GM12878 (cell line): ENCODE data around the gene SYNM. TPM values are rescaled to one million over a fixed set of nuclear protein-coding genes. Genes with fewer than 3 reads are reported as not detected.

Experiments used
- ATAC-seq: fragments of 200-7000 bp; cut with Tn5 transposase; 3 replicates; pipeline ENCODE4 v1.9.1; 2020; ENCODE audit warnings: mild to moderate bottlenecking, moderate library complexity
- BruUV-seq: library from RNA; stranded (reverse); fragments of 400-500 nt; replicated peaks from 2 replicates; lab custom pipeline; 2021; lab: Mats Ljungman, UMichigan
- CTCF ChIA-PET: fragments of 300-600 bp; sonication (Branson Sonifier 250); formaldehyde crosslinking; extraction: SDS; loops from one replicate; lab custom pipeline; 2021; ENCODE audit warnings: inconsistent platforms; lab: Yijun Ruan, JAX
- POLR2A ChIA-PET: fragments of 350-600 bp; formaldehyde crosslinking; extraction: SDS; loops from one replicate; lab custom pipeline; 2021; ENCODE audit warnings: inconsistent platforms; lab: Charles Lee
- RAD21 ChIA-PET: fragments of 300-600 bp; sonication (Branson Sonifier 250); formaldehyde crosslinking; loops from one replicate; lab custom pipeline; 2023; ENCODE audit warnings: antibody characterized with exemption; ENCODE audit not compliant: unreplicated experiment; lab: Charles Lee
- SMC1A ChIA-PET: fragments of 300-600 bp; sonication (Branson Sonifier 250); formaldehyde crosslinking; loops from one replicate; lab custom pipeline; 2023; ENCODE audit not compliant: unreplicated experiment, uncharacterized antibody; lab: Charles Lee
- DNase-seq: peaks from one replicate; pipeline ENCODE4 v3.0.0-alpha.2; 2011; ENCODE audit warnings: low read depth, low spot score
- FAIRE-seq: peaks from 3 replicates; lab custom pipeline; 2011; peaks lifted over from hg19 to GRCh38; lab: Jason Lieb, UNC
- H2AFZ ChIP-seq: 2 replicates; pipeline ENCODE4 v1.6.0; 2011; ENCODE audit warnings: low read depth, low read length, control low read depth; ENCODE audit not compliant: control insufficient read depth
- H3K27ac ChIP-seq: 2 replicates; pipeline ENCODE4 v1.5.1; 2011; ENCODE audit warnings: control low read depth; ENCODE audit not compliant: control insufficient read depth, insufficient read depth
- H3K27me3 ChIP-seq, 2 experiments: replicated peaks in 1 of 2; 2 replicates each; pipeline versions ENCODE4 v1.6.0 to v1.6.1; 2011; ENCODE audit warnings: low read length in 1 of 2; ENCODE audit not compliant: control insufficient read depth in 2 of 2, insufficient read depth in 2 of 2
- H3K36me3 ChIP-seq, 2 experiments: 2 replicates each; pipeline ENCODE4 v1.5.1; 2011; ENCODE audit warnings: low read length in 1 of 2; ENCODE audit not compliant: control insufficient read depth in 2 of 2, insufficient read depth in 2 of 2
- H3K4me1 ChIP-seq: 2 replicates; pipeline ENCODE4 v1.6.1; 2011; ENCODE audit warnings: mild to moderate bottlenecking, low read length, moderate library complexity, mixed read lengths; ENCODE audit not compliant: control insufficient read depth, insufficient read depth
- H3K4me2 ChIP-seq: 2 replicates; pipeline ENCODE4 v1.6.0; 2011; ENCODE audit warnings: control low read depth; ENCODE audit not compliant: control insufficient read depth, insufficient read depth
- H3K4me3 ChIP-seq: fragments of 200-600 bp; sonication (generic); 2 replicates; pipeline ENCODE4 v1.5.1; 2016
- H3K79me2 ChIP-seq: 2 replicates; pipeline ENCODE4 v1.6.0; 2011; ENCODE audit warnings: low read length; ENCODE audit not compliant: control insufficient read depth, insufficient read depth
- H3K9ac ChIP-seq: 2 replicates; pipeline ENCODE4 v1.8.0; 2011; ENCODE audit warnings: low read length, control low read depth, mixed read lengths; ENCODE audit not compliant: control insufficient read depth, insufficient read depth
- H3K9me3 ChIP-seq: replicated peaks from 3 replicates; pipeline ENCODE4 v1.5.1; 2011; ENCODE audit warnings: mild to moderate bottlenecking, low read length; ENCODE audit not compliant: control insufficient read depth, insufficient read depth
- H4K20me1 ChIP-seq: 2 replicates; pipeline ENCODE4 v1.6.0; 2011; ENCODE audit not compliant: control insufficient read depth, insufficient read depth
- CREM ChIP-seq: IDR thresholded peaks from 2 replicates; pipeline ENCODE4 v1.6.1; 2014; ENCODE audit warnings: antibody characterized with exemption, low read depth
- FOXM1 ChIP-seq: IDR thresholded peaks from 2 replicates; pipeline ENCODE4 v1.6.1; 2012; ENCODE audit warnings: low read depth, mild to moderate bottlenecking, inconsistent platforms, low read length, moderate library complexity
- GABPA ChIP-seq: IDR thresholded peaks from 2 replicates; pipeline ENCODE4 v1.6.1; 2014; ENCODE audit warnings: antibody characterized with exemption, low read depth, mild to moderate bottlenecking, inconsistent platforms
- LARP7 ChIP-seq: fragments of 450-650 bp; IDR thresholded peaks from 2 replicates; pipeline ENCODE4 v1.6.1; 2017; ENCODE audit warnings: mild to moderate bottlenecking
- MEF2B ChIP-seq: fragments of 450-650 bp; IDR thresholded peaks from 2 replicates; pipeline ENCODE4 v1.6.1; 2018; ENCODE audit warnings: mild to moderate bottlenecking, moderate library complexity; ENCODE audit not compliant: partially characterized antibody, poor library complexity, severe bottlenecking
- PAX5 ChIP-seq: IDR thresholded peaks from 2 replicates; pipeline ENCODE4 v1.6.1; 2011; ENCODE audit warnings: low read depth, low read length, borderline replicate concordance
- POLR2A ChIP-seq: IDR thresholded peaks from 2 replicates; pipeline ENCODE4 v1.6.1; 2011; ENCODE audit warnings: low read depth, mild to moderate bottlenecking, low read length
- POLR2AphosphoS5 ChIP-seq: IDR thresholded peaks from 2 replicates; pipeline ENCODE4 v1.6.1; 2011; ENCODE audit warnings: mild to moderate bottlenecking, low read length, inconsistent platforms
- SMC3 ChIP-seq: IDR thresholded peaks from 2 replicates; pipeline ENCODE4 v1.6.1; 2011; ENCODE audit warnings: low read length, improper control_type of control experiment, borderline replicate concordance
- SRF ChIP-seq, 2 experiments: IDR thresholded peaks; 2 replicates each; pipeline ENCODE4 v1.6.1; 2011; ENCODE audit warnings: low read depth in 2 of 2, low read length in 2 of 2, mild to moderate bottlenecking in 1 of 2, moderate library complexity in 1 of 2
- SUPT20H ChIP-seq: IDR thresholded peaks from 2 replicates; pipeline ENCODE4 v1.6.1; 2011; ENCODE audit warnings: low read depth, mild to moderate bottlenecking, low read length, moderate library complexity, borderline replicate concordance; ENCODE audit not compliant: control insufficient read depth
- ZNF24 ChIP-seq: fragments of 450-650 bp; IDR thresholded peaks from 2 replicates; pipeline ENCODE4 v1.6.1; 2017; ENCODE audit warnings: antibody characterized with exemption, mild to moderate bottlenecking
- ZZZ3 ChIP-seq: IDR thresholded peaks from 2 replicates; pipeline ENCODE4 v1.6.1; 2011; ENCODE audit warnings: low read depth; ENCODE audit not compliant: control insufficient read depth, insufficient read length
- WGBS: methylation state at CpG from one replicate; pipeline ENCODE4 v1.1.6; 2016; ENCODE audit warnings: low lambda C conversion rate; ENCODE audit not compliant: insufficient replicate concordance, insufficient coverage; ENCODE audit errors: missing lambda C conversion rate; 5-methylcytosine and 5-hydroxymethylcytosine counted together
- in situ Hi-C: fragments of 300-500 bp; cut with MboI; formaldehyde crosslinking; loops from 9 replicates; pipeline ENCODE4 v1.14.3; 2018; ENCODE audit warnings: mixed read lengths
- intact Hi-C: fragments of 100-400 bp; cut with micrococcal nuclease; formaldehyde crosslinking; loops from one replicate; pipeline ENCODE4 v1.14.2; 2022; ENCODE audit not compliant: unreplicated experiment
- polyA plus RNA-seq, 11 experiments: library from polyadenylated mRNA; depleted of rRNA in 4 of 11; unstranded in 6 of 11; stranded (reverse) in 5 of 11; fragments of >200 nt; fragmentation: Nextera tagmentation in 4 of 11; fragmentation: Illumina TruSeq in 1 of 11; extraction: Ambion mirVana in 4 of 11; extraction: Trizol in 1 of 11; gene quantifications; 1 replicate in 1 of 11; 2 replicates in 10 of 11; pipeline versions ENCODE4 v1.2.1 to v1.2.3, GENCODE V29; 2011 to 2016; ENCODE audit warnings: inconsistent platforms in 2 of 11, missing spikeins in 2 of 11, low read depth in 1 of 11
- total RNA-seq, 4 experiments: library from RNA; depleted of rRNA in 3 of 4; stranded (reverse); fragments of >200 nt in 3 of 4; fragmentation: Illumina TruSeq in 1 of 4; extraction: Trizol in 1 of 4; gene quantifications; 2 replicates each; pipeline versions ENCODE4 v1.2.1 to v1.2.3, GENCODE V29; 2013 to 2021
- TF ChIP-seq, protein P1 (sequence below): fragments of 450-650 bp; formaldehyde crosslinking; IDR thresholded peaks from 2 replicates; pipeline ENCODE4 v1.4.0; 2020; ENCODE audit warnings: mild to moderate bottlenecking, moderate library complexity
- TF ChIP-seq, protein P2 (sequence below): IDR thresholded peaks from 2 replicates; pipeline ENCODE4 v1.6.1; 2011; ENCODE audit warnings: borderline replicate concordance, low read depth, mild to moderate bottlenecking, moderate library complexity, mixed read lengths, low read length; ENCODE audit not compliant: insufficient read depth; ENCODE audit errors: extremely low read length
- TF ChIP-seq, protein P3 (sequence below): fragments of 450-650 bp; IDR thresholded peaks from 2 replicates; pipeline ENCODE4 v1.6.1; 2017; ENCODE audit warnings: mild to moderate bottlenecking, low read depth, inconsistent platforms; ENCODE audit not compliant: poor library complexity, severe bottlenecking
- TF ChIP-seq, protein P4 (sequence below): IDR thresholded peaks from 2 replicates; pipeline ENCODE4 v1.6.1; 2012; ENCODE audit warnings: low read depth, low read length, improper control_type of control experiment

The SYNM gene
- total and polyA plus RNA-seq, 10 of the 15 experiments (the other 5 are each of a cell fraction or from before 2014, with no cell fraction given): 0.05 to 1.1 (median 0.89) TPM; not detected in 1

DNA sequence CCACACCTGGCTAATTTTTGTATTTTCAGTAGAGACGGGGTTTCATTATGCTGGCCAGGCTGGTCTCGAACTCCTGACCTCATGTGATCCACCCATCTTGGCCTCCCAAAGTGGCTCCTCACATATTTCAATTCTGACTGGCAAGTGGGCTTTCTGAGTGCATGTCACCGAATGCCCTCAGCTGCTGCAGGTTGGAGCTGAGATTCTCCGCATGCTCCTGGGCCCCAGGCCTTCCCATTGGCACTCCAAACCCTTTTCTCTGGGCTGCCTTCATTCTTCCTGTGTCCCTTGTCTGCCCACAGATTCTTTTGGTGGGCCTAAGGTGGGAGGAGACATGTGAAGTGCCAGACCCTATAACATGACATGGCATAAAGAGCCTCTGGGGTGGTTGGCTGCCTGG lies 67.3 kb downstream of the SYNM start:
- SMC1A ChIA-PET: no interaction called here
- CTCF ChIA-PET: interaction anchor here (1.1 kb wide), 1 partner anchor 10 kb away, joined by 3 read pairs; no protein-coding TSS in a partner anchor
- WGBS: 68% methylated on average over 4 of the region's 4 CpGs
- in situ Hi-C loops: no loop called here
- Histone ChIP-seq H3K36me3 (no peaks in the 10 kb centered on the region), H3K4me2 (no peak overlapping the region), H3K4me3 (no peak overlapping the region), H3K27me3 (no peaks in the 10 kb centered on the region), H2AFZ (no peak overlapping the region), H3K4me1 (peaks cover 10% of the 10 kb centered on the region; the same call in 1 of the 2 replicates), H3K9ac (no peak overlapping the region), H3K79me2 (no peaks in the 10 kb centered on the region), H3K9me3 (no peaks in the 10 kb centered on the region), H4K20me1 (no peaks in the 10 kb centered on the region), H3K27ac (no peak overlapping the region)
- DNase-seq: no peak
- intact Hi-C loops: no loop called here
- FAIRE-seq: no peak
- BruUV-seq: no TSS peak
- no peak for ATAC-seq
- POLR2A ChIA-PET: no interaction called here
- RAD21 ChIA-PET: no interaction called here
- TF ChIP-seq LARP7: no peak
- TF ChIP-seq, protein P1, sequence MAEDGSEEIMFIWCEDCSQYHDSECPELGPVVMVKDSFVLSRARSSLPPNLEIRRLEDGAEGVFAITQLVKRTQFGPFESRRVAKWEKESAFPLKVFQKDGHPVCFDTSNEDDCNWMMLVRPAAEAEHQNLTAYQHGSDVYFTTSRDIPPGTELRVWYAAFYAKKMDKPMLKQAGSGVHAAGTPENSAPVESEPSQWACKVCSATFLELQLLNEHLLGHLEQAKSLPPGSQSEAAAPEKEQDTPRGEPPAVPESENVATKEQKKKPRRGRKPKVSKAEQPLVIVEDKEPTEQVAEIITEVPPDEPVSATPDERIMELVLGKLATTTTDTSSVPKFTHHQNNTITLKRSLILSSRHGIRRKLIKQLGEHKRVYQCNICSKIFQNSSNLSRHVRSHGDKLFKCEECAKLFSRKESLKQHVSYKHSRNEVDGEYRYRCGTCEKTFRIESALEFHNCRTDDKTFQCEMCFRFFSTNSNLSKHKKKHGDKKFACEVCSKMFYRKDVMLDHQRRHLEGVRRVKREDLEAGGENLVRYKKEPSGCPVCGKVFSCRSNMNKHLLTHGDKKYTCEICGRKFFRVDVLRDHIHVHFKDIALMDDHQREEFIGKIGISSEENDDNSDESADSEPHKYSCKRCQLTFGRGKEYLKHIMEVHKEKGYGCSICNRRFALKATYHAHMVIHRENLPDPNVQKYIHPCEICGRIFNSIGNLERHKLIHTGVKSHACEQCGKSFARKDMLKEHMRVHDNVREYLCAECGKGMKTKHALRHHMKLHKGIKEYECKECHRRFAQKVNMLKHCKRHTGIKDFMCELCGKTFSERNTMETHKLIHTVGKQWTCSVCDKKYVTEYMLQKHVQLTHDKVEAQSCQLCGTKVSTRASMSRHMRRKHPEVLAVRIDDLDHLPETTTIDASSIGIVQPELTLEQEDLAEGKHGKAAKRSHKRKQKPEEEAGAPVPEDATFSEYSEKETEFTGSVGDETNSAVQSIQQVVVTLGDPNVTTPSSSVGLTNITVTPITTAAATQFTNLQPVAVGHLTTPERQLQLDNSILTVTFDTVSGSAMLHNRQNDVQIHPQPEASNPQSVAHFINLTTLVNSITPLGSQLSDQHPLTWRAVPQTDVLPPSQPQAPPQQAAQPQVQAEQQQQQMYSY (CRISPR knock-in tag): no peak
- TF ChIP-seq PAX5: no peak
- TF ChIP-seq, protein P2, sequence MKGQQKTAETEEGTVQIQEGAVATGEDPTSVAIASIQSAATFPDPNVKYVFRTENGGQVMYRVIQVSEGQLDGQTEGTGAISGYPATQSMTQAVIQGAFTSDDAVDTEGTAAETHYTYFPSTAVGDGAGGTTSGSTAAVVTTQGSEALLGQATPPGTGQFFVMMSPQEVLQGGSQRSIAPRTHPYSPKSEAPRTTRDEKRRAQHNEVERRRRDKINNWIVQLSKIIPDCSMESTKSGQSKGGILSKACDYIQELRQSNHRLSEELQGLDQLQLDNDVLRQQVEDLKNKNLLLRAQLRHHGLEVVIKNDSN: no peak
- no peak for TF ChIP-seq CREM
- no peak for TF ChIP-seq MEF2B
- no peak for TF ChIP-seq ZZZ3
- no peak for TF ChIP-seq ZNF24
- no peak for TF ChIP-seq FOXM1
- TF ChIP-seq SRF (IDR thresholded peaks at IDR 0.05; ENCODE audit: low read depth in 2 of 2, low read length in 2 of 2): no peak
- TF ChIP-seq, protein P3, sequence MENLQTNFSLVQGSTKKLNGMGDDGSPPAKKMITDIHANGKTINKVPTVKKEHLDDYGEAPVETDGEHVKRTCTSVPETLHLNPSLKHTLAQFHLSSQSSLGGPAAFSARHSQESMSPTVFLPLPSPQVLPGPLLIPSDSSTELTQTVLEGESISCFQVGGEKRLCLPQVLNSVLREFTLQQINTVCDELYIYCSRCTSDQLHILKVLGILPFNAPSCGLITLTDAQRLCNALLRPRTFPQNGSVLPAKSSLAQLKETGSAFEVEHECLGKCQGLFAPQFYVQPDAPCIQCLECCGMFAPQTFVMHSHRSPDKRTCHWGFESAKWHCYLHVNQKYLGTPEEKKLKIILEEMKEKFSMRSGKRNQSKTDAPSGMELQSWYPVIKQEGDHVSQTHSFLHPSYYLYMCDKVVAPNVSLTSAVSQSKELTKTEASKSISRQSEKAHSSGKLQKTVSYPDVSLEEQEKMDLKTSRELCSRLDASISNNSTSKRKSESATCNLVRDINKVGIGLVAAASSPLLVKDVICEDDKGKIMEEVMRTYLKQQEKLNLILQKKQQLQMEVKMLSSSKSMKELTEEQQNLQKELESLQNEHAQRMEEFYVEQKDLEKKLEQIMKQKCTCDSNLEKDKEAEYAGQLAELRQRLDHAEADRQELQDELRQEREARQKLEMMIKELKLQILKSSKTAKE: no peak
- TF ChIP-seq, protein P4, sequence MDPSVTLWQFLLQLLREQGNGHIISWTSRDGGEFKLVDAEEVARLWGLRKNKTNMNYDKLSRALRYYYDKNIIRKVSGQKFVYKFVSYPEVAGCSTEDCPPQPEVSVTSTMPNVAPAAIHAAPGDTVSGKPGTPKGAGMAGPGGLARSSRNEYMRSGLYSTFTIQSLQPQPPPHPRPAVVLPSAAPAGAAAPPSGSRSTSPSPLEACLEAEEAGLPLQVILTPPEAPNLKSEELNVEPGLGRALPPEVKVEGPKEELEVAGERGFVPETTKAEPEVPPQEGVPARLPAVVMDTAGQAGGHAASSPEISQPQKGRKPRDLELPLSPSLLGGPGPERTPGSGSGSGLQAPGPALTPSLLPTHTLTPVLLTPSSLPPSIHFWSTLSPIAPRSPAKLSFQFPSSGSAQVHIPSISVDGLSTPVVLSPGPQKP: no peak
- TF ChIP-seq SMC3: no peak
- no peak for TF ChIP-seq POLR2A
- no peak for TF ChIP-seq GABPA
- TF ChIP-seq SUPT20H: no peak
- no peak for TF ChIP-seq POLR2AphosphoS5
